KMS-11 (cell line): Measurements from ENCODE around the gene SPON1.

Experiments used
- H2AFZ ChIP-seq: fragments of 200-600 bp; sonication (generic); 2 replicates; pipeline ENCODE4 v1.6.1; 2016; ENCODE audit warnings: antibody characterized with exemption, mixed run types, low read depth
- H3K27ac ChIP-seq: fragments of 200-600 bp; sonication (generic); 2 replicates; pipeline ENCODE4 v1.6.1; 2016; ENCODE audit warnings: mild to moderate bottlenecking, mixed run types
- H3K27me3 ChIP-seq: fragments of 200-600 bp; sonication (generic); 2 replicates; pipeline ENCODE4 v1.6.1; 2017; ENCODE audit warnings: mild to moderate bottlenecking, low read depth, mixed run types, moderate library complexity; ENCODE audit not compliant: insufficient read depth
- H3K36me3 ChIP-seq: fragments of 200-600 bp; sonication (generic); 2 replicates; pipeline ENCODE4 v1.6.1; 2017; ENCODE audit warnings: mild to moderate bottlenecking, mixed run types; ENCODE audit not compliant: insufficient read depth
- H3K4me1 ChIP-seq: fragments of 200-600 bp; sonication (generic); 2 replicates; pipeline ENCODE4 v1.6.1; 2016; ENCODE audit warnings: mild to moderate bottlenecking, low read depth, mixed run types; ENCODE audit not compliant: poor library complexity, severe bottlenecking
- H3K4me2 ChIP-seq: fragments of 200-600 bp; sonication (generic); 2 replicates; pipeline ENCODE4 v1.7.0; 2016; ENCODE audit warnings: mild to moderate bottlenecking, mixed run types
- H3K4me3 ChIP-seq: fragments of 200-600 bp; sonication (generic); IDR thresholded peaks from 2 replicates; pipeline ENCODE4 v1.6.1; 2017; ENCODE audit warnings: low read depth, low read length, mixed read lengths; ENCODE audit not compliant: insufficient read depth
- H3K79me2 ChIP-seq: fragments of 200-600 bp; sonication (generic); 2 replicates; pipeline ENCODE4 v1.6.1; 2016; ENCODE audit warnings: low read depth, mixed run types; ENCODE audit not compliant: insufficient read depth
- H3K9ac ChIP-seq: fragments of 200-600 bp; sonication (generic); 2 replicates; pipeline ENCODE4 v1.6.1; 2016; ENCODE audit warnings: mild to moderate bottlenecking, mixed run types
- H4K20me1 ChIP-seq: fragments of 200-600 bp; sonication (generic); 2 replicates; pipeline ENCODE4 v1.6.1; 2016; ENCODE audit warnings: mild to moderate bottlenecking, mixed run types; ENCODE audit not compliant: insufficient read depth
- CTCF ChIP-seq: fragments of 200-600 bp; sonication (generic); conservative IDR thresholded peaks from 2 replicates; pipeline ENCODE4 v1.6.1; 2017; ENCODE audit warnings: low read depth, mild to moderate bottlenecking, antibody characterized with exemption, low read length, moderate library complexity, mixed read lengths

The SPON1 gene

GRCh38 chr11:14114269-14114668 lies 151.7 kb downstream of the SPON1 start:
- no peak for TF ChIP-seq CTCF
- Histone ChIP-seq H2AFZ (no peak overlapping the region), H3K36me3 (no peaks in the 10 kb centered on the region), H3K27ac (no peak overlapping the region), H3K27me3 (no peaks in the 10 kb centered on the region), H3K4me1 (peaks cover 3% of the 10 kb centered on the region), H3K4me2 (no peak overlapping the region), H3K79me2 (no peaks in the 10 kb centered on the region), H3K9ac (no peak overlapping the region), H3K4me3 (no peak overlapping the region), H4K20me1 (no peaks in the 10 kb centered on the region)

GRCh38 chr11:14114786-14115185 lies 152.3 kb downstream of the SPON1 start:
- TF ChIP-seq CTCF, result no peak
- Histone ChIP-seq H3K9ac (no peak overlapping the region), H3K27ac (no peak overlapping the region)

GRCh38 chr11:14117632-14118031 lies 155.1 kb downstream of the SPON1 start:
- Histone ChIP-seq H3K79me2 (no peaks in the 10 kb centered on the region), H3K36me3 (no peaks in the 10 kb centered on the region), H3K9ac (no peak overlapping the region), H3K27me3 (no peaks in the 10 kb centered on the region), H3K4me2 (no peak overlapping the region), H2AFZ (no peak overlapping the region), H3K4me3 (no peak overlapping the region), H4K20me1 (no peaks in the 10 kb centered on the region), H3K27ac (no peak overlapping the region), H3K4me1 (peaks cover 3% of the 10 kb centered on the region)
- no peak for TF ChIP-seq CTCF

More at GRCh38 chr11:14114786-14115185, 152.3 kb downstream of the SPON1 start:
- Histone ChIP-seq H3K4me3 (no peak overlapping the region), H3K36me3 (no peaks in the 10 kb centered on the region), H3K79me2 (no peaks in the 10 kb centered on the region), H4K20me1 (no peaks in the 10 kb centered on the region), H3K27me3 (no peaks in the 10 kb centered on the region), H3K4me1 (peaks cover 3% of the 10 kb centered on the region), H3K4me2 (no peak overlapping the region), H2AFZ (no peak overlapping the region)

- TF ChIP-seq CTCF, result no peak
- no peak overlapping the region for H3K4me3 ChIP-seq
These were observed 155.5 kb downstream of the SPON1 start for GRCh38 chr11:14118072-14118471.

More at GRCh38 chr11:14118072-14118471, 155.5 kb downstream of the SPON1 start:
- Histone ChIP-seq H3K79me2 (no peaks in the 10 kb centered on the region), H3K36me3 (no peaks in the 10 kb centered on the region), H3K4me1 (peaks cover 3% of the 10 kb centered on the region), H4K20me1 (no peaks in the 10 kb centered on the region), H3K4me2 (no peak overlapping the region), H3K9ac (no peak overlapping the region), H2AFZ (no peak overlapping the region), H3K27ac (no peak overlapping the region), H3K27me3 (no peaks in the 10 kb centered on the region)
